Activated naive CD8-positive, alpha-beta T cell treated with anti-CD3 and anti-CD28 coated beads for 36 hours (primary cell): ENCODE data around the gene PLEKHA3. TPM values are rescaled to one million over a fixed set of nuclear protein-coding genes. Genes with fewer than 3 reads are reported as not detected.
"Not testable (repeated sequence)": the region's sequence is repeated elsewhere in the genome, so short reads cannot be mapped to it uniquely, and the experiment has no call there.

ENCODE experiments used
- DNase-seq: peaks from one replicate; pipeline ENCODE4 v3.0.0; 2021
- H3K27ac Mint-ChIP-seq: one replicate; pipeline ENCODE4 v1.8.0; 2022; ENCODE audit warnings: mild to moderate bottlenecking, moderate library complexity, mixed read lengths
- H3K27me3 Mint-ChIP-seq: one replicate; pipeline ENCODE4 v1.8.0; 2022; ENCODE audit warnings: mild to moderate bottlenecking, mixed read lengths
- H3K36me3 Mint-ChIP-seq: one replicate; pipeline ENCODE4 v1.8.0; 2021; ENCODE audit warnings: mild to moderate bottlenecking, mixed read lengths
- H3K4me1 Mint-ChIP-seq: one replicate; pipeline ENCODE4 v1.8.0; 2021; ENCODE audit warnings: mixed read lengths
- H3K4me3 Mint-ChIP-seq: one replicate; pipeline ENCODE4 v1.8.0; 2022; ENCODE audit warnings: mild to moderate bottlenecking, moderate library complexity, mixed read lengths
- H3K9me3 Mint-ChIP-seq: one replicate; pipeline ENCODE4 v1.8.0; 2022; ENCODE audit warnings: mixed read lengths
- total RNA-seq, 2 experiments: library from RNA; stranded (reverse); gene quantifications; one replicate each; pipeline ENCODE4 v1.2.3, GENCODE V29; 2021

Gene PLEKHA3
- 10 to 100 TPM; 24.9 to 28.1 TPM for total RNA-seq

DNA sequence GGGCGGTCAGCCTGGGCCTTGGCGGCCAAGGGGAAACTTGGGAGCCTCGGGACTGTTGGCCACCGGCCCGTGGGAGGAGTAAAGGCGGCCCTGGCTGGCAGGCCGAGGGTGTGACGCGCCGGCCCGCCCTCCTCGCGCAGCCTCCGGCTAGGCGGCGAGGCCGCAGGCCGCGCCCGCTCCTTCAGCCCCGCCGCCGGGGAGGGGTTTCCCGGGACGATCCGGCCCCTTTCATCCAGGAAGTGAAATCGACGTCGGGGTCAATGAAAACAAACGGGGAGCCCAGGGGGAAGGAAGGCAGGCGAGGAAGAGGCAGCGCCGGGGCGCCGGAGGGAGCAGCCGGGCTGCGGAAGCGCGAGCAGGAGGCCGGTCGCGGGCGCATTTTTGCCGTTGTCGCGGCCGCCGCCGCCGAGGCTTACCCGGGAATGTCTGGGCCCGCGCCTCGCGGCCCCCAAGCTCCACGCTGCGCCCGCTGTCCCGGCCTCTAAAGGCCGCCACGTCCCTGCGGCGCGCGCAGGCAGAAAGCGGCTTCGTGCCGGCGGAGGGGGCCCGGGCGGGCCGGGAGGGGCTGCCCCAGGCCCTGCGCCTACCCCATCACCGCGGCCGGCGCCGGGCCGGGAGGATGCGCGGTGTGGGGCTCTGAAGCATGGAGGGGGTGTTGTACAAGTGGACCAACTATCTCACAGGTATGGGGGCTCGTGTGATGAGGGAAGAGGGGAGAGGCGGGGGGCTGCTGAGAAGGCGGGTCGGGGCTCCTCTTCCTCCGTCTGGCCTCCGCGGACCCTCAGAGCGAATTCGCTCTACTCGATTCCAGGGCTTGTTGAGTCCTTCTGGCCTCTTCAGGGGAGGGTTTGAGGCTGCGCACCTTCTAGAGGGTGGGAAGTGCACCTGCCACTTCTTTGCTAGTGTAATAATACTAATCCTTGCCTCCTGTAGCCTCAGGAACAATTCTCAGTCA lies at the start of gene PLEKHA3:
Gene PLEKHA3 (plus strand): TSS at position 231 of the 955 bp plus-strand sequence. CDS start 413 bp downstream, at position 644.
- Mint-ChIP-seq H3K36me3 (peaks cover 7% of the 10 kb centered on the region), H3K4me3 (peak within 1 kb of the TSS; percentile 96), H3K9me3 (no peaks in the 10 kb centered on the region), H3K27me3 (no peaks in the 10 kb centered on the region), H3K27ac (peak within 1 kb of the TSS; percentile 97), H3K4me1 (peaks cover 43% of the 10 kb centered on the region)
- DNase-seq, result peak; percentile 82

DNA sequence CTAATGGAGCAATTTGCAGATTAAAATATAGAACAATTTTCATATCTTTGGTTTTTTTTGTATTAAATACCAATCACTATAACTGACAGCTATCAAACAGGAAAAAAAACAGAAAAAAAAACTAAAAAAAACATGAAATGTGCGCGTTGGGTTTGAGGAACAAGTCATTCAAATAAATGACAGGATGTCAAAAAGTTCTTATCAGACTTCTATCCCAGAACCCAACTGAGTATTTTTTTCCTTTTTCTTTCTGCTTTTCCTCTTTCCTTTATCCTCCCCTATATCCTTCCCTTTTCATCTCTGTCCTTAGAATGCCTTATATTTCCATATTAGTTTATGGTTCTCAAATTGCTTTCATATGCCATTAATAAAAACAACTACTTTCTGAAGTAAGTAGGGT lies 43.6 kb upstream of the PLEKHA3 start:
- H3K4me1 Mint-ChIP-seq, result no peaks in the 10 kb centered on the region

DNA sequence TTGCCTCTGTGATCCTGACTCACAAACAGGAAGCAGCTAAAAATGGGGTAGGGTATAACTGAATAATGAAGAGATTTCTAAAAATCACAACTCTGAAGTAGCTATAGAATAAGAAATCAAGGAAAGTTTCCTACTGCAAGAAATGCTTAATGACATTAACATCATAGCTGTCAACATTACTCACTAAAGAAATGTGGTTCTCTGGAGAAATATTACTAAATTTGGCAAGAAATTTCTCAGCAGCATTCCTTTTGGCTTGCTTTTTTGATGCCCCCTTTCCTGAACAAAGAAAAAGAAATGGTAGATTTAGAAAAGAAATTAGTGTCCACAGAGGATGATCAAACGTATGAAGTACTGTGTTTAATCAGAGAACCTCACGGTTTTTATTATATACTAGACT lies 38.8 kb upstream of the PLEKHA3 start:
- DNase-seq, result no peak
- H3K36me3 Mint-ChIP-seq, result peaks cover 22% of the 10 kb centered on the region

More for the DNA sequence above, 43.6 kb upstream of the PLEKHA3 start:
- Mint-ChIP-seq H3K27me3 (no peaks in the 10 kb centered on the region), H3K27ac (no peak overlapping the region), H3K36me3 (peaks cover 22% of the 10 kb centered on the region), H3K4me3 (no peak overlapping the region), H3K9me3 (no peaks in the 10 kb centered on the region)
- DNase-seq, result no peak

DNA sequence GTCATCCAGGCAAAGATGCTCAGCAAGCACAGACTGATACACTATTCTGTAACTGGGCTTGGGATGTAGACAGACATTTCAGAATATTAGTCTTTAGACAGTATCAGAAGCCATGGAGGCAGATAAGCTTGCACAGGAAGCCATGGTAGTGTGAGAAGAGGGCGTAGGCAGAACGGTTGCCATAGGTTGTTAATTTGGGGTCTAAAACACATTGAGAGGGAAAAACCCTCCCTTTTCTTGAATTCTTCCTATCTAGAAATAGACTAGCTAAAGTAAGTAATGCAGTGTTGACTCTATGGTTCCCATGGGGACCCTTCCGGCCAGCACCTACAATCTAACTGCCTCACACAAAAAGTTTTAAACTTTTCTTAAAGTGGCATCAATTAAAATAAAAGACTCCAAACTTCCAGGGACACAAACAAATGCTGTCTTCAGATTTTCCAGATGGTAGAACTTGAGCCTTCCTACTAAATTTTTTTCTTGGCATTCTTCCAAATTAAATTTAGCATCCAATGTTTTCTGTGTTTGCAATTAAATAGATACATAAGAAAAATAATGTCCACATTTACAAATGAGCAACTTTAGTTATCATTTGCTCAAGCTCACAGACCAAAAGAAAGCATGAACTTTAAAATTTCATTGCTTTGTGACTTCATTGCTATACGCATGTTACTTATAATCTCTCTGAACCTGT lies 31.1 kb upstream of the PLEKHA3 start:
- H3K4me3 Mint-ChIP-seq, result peak overlapping the region; percentile 87
- no peaks in the 10 kb centered on the region for H3K9me3 Mint-ChIP-seq
- peaks cover 24% of the 10 kb centered on the region for H3K36me3 Mint-ChIP-seq
- H3K27me3 Mint-ChIP-seq, result no peaks in the 10 kb centered on the region
- peaks cover 27% of the 10 kb centered on the region for H3K4me1 Mint-ChIP-seq
- DNase-seq, result no peak
- peak overlapping the region; percentile 94 for H3K27ac Mint-ChIP-seq

More for the DNA sequence above, 38.8 kb upstream of the PLEKHA3 start:
- no peak overlapping the region for H3K4me3 Mint-ChIP-seq
- H3K4me1 Mint-ChIP-seq, result no peaks in the 10 kb centered on the region
- no peaks in the 10 kb centered on the region for H3K9me3 Mint-ChIP-seq
- H3K27ac Mint-ChIP-seq, result no peak overlapping the region
- H3K27me3 Mint-ChIP-seq, result no peaks in the 10 kb centered on the region

DNA sequence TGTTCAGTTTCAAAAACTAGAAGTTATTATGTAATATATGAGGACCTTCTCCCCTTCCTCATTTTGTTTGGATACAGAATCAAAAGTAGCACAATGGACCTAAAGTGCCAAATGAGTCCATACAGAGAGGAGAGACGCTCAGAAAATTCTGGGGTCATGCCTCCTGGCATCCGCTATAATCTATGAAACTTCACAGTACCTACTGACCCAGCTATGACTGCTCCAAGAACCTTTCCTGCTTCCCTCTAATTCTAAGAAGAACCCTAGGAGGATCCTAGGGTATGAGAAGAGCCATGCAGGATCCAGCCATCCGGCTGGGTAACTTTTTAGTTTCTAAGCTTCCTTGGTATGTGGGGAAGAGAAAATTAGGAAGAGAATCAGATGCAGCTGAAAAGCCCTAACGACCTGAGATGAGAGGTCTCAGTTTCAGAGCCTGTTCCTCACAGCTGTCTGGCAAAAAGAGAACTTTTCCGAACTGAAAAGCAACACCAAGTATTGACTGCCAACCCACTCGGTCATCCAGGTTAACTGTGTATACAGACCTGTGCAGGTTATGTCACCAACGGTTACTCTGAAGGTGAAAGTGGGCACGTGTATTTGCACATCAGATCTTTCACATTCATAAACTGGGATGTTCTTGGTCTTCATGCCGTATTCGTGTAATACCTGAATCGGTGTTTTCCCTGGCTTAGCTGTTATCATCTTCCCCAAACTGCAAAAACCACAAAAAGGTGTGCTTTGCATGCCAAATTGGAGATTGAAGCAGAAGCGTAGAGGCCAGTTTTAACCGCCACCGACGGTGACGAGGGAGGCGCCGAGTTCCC lies 30.3 kb upstream of the PLEKHA3 start:
- Mint-ChIP-seq H3K9me3 (no peaks in the 10 kb centered on the region), H3K27me3 (no peaks in the 10 kb centered on the region), H3K4me3 (peak overlapping the region; percentile 87), H3K4me1 (peaks cover 27% of the 10 kb centered on the region), H3K27ac (peak overlapping the region; percentile 94), H3K36me3 (peaks cover 21% of the 10 kb centered on the region)
- DNase-seq, result no peak

DNA sequence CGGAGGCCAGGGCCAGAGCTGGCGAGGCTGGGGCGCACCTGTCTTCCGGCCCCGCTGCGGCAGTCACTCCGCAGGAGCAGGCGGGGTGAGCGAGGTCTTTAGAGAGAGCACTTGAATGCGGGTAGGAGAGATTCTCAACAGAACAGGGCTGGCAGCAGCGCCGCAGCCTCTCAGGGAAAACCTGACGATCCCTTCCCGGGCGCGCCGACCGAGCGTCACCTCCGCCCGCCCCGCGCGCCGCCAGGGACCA lies 29.8 kb upstream of the PLEKHA3 start:
- Mint-ChIP-seq H3K36me3 (peaks cover 21% of the 10 kb centered on the region), H3K27ac (peak overlapping the region; percentile 94), H3K4me3 (peak overlapping the region; percentile 87), H3K9me3 (no peaks in the 10 kb centered on the region), H3K4me1 (peaks cover 27% of the 10 kb centered on the region), H3K27me3 (no peaks in the 10 kb centered on the region)
- DNase-seq, result no peak

DNA sequence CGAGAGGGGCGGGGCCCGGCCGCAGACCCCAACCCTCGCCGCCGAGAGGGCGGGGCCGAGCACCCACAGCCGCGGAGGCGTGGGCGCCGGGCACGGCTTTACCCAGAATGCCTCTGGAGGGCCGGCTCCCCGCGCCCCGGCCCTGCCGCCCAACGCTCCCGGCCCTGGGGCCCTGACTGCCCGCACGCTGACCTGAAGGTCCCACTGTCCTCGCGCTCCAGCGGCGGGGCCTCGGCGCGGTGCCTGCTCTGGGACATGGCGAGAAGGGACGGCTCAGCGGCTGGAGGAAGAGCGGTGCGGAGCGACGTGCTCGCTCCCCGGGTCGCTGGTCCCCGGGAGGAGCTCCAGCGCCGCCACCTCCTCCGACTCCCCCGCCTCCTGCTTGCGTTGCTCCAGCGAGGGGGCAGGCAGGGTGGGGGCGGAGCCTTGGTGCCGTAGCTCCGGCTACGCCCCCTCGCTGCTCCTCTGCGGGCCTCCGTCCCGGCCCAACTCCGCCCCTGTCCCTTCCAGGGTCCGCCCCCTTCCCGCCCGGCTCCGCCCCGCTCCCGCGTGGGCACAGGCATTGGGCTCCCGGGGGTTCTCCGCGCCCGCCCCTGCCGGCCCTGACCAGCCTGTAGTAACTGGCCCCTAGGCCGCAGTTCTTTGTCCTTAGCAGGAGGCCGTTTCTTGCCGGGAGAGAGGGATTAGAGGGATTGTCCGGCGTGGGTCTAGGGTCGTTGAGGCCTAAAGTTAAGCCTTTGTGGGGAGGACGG lies 29.3 kb upstream of the PLEKHA3 start, which contains the start of the genes PJVK and PRKRA:
Gene PJVK (plus strand): TSS at position 605 of the 752 bp plus-strand sequence. CDS start 2,032 bp downstream, outside the sequence.
Gene PRKRA (minus strand): TSS at position 402 of the 752 bp plus-strand sequence. CDS start 145 bp downstream, at position 257.
- H3K36me3 Mint-ChIP-seq, result peaks cover 21% of the 10 kb centered on the region
- no peaks in the 10 kb centered on the region for H3K27me3 Mint-ChIP-seq
- H3K4me3 Mint-ChIP-seq, result peak within 1 kb of the TSS; percentile 91
- DNase-seq, result peak; percentile 98
- peaks cover 27% of the 10 kb centered on the region for H3K4me1 Mint-ChIP-seq
- no peaks in the 10 kb centered on the region for H3K9me3 Mint-ChIP-seq
- H3K27ac Mint-ChIP-seq, result peak within 1 kb of the TSS; percentile 97

DNA sequence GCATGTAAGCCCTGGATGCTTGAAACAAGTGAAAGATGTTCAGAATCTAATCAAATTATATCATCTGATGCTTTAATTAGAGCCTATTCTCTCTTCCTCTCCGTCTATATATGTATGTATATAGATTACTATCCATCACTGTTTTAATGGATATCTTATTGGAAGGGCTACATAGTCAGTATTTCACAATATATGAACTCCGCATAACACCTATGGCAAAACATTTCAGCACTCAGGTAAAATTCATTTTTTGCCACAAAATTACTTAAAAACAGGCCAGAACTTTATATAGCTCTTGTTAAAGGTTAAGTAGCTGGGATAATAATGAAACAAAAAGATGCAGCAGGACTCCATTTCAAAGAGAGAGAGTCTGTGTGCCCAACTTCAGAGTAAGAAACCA lies 27.9 kb upstream of the PLEKHA3 start:
- no peaks in the 10 kb centered on the region for H3K27me3 Mint-ChIP-seq
- H3K4me3 Mint-ChIP-seq, result peak overlapping the region; percentile 91
- no peak for DNase-seq
- peak overlapping the region; percentile 97 for H3K27ac Mint-ChIP-seq
- H3K9me3 Mint-ChIP-seq, result no peaks in the 10 kb centered on the region
- H3K4me1 Mint-ChIP-seq, result peaks cover 27% of the 10 kb centered on the region
- H3K36me3 Mint-ChIP-seq, result peaks cover 15% of the 10 kb centered on the region

DNA sequence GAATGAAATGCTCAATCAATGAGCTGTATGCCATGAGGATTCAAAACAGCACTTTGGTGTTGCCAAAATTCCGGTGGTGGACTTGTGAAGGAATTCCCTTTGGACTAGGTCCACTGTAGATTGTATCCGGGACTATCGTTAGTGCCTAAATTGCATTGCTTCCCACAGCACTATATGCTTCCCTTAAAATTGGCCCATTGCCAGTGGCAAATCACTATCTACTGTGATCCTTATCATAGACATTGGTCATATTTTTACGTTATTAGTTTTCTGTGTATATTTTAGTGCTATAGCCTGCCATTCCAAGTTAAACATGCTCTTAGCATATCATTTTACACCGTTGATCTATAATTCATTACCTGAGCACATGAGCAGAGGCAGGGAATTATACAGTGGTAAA lies 27.4 kb upstream of the PLEKHA3 start:
- H3K27ac Mint-ChIP-seq, result no peak overlapping the region
- no peaks in the 10 kb centered on the region for H3K9me3 Mint-ChIP-seq
- H3K27me3 Mint-ChIP-seq, result no peaks in the 10 kb centered on the region
- H3K4me1 Mint-ChIP-seq, result peaks cover 26% of the 10 kb centered on the region
- H3K36me3 Mint-ChIP-seq, result peaks cover 14% of the 10 kb centered on the region
- H3K4me3 Mint-ChIP-seq, result no peak overlapping the region
- no peak for DNase-seq

DNA sequence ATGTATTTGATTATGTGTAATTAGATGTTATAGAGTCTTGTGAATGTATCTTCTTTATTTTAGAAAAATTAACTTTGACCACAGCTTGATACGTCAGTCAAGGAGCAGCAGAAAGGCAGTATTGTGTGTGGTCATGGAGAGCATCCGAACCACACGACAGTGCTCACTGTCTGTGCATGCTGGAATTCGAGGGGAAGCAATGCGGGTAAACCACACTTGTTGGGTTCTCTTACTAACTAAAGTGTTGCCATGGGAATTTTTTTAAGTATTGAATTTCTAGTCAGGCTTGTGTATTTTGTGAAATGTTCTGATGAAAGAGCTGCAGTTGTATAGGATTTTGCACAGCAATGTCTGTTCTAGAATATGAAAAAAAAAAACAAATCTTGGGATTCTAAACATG lies 24.3 kb upstream of the PLEKHA3 start:
- Mint-ChIP-seq H3K27me3 (no peaks in the 10 kb centered on the region), H3K4me1 (peaks cover 7% of the 10 kb centered on the region), H3K36me3 (no peaks in the 10 kb centered on the region), H3K4me3 (no peak overlapping the region), H3K27ac (no peak overlapping the region), H3K9me3 (no peaks in the 10 kb centered on the region)
- DNase-seq, result no peak

DNA sequence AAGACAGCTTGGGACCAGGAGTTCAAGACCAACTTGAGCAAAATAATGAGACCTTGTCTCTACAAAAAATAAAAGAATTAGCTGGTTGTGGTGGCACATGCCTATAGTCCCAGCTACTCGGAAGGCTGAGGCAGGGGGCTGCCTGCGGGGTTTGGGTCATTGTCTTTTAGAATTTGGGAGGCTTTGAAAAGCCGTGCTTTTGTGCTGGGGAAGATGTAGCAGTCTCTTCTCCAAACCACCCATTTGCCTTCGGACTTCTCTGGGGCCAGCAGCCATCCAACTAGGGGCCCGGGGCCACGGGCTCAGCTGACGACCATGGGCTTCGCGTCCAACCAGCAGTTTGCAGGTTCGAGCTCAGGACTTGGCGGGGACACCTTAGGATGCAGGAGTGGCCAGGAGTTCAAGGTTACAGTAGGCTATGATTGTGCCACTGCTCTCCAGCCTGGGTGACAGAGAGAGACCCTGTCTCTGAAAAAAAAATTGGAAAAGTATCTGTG lies 22.8 kb upstream of the PLEKHA3 start:
- Mint-ChIP-seq H3K4me1 (peaks cover under 1% of the 10 kb centered on the region), H3K4me3 (no peak overlapping the region), H3K27ac (no peak overlapping the region), H3K27me3 (no peaks in the 10 kb centered on the region), H3K9me3 (no peaks in the 10 kb centered on the region), H3K36me3 (no peaks in the 10 kb centered on the region)
- no peak for DNase-seq

DNA sequence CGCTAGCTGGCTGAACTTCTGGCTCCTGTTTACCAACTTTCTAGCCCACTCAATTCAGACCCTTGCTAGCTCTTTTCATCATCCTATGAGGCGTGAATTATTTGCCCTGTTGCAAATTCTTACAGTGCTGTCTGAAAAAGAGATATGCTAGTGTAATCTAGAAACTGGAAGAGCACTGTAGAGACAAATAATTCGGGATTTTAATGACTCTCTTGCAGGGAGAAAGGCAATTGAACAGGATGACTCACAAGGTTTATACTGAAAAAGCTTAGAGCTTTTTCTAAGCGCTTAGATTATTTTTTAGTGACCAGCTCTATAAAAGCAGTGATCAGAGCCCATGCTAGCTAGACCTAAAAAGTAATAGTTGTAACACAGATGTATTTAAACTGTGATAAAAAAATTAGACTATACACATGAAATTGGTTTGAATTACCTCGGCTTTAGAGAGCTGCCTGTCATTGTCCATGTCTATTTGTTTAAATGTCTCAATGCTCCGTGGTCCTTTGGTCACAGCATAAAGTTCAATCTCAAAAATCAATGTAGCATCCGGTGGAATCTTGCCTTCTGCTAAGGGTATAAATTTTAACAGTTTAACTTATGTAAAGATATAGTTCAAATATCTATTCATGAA lies 10.9 kb upstream of the PLEKHA3 start:
- no peak overlapping the region for H3K4me3 Mint-ChIP-seq
- H3K9me3 Mint-ChIP-seq, result no peaks in the 10 kb centered on the region
- H3K27me3 Mint-ChIP-seq, result no peaks in the 10 kb centered on the region
- H3K27ac Mint-ChIP-seq, result no peak overlapping the region
- H3K4me1 Mint-ChIP-seq, result no peaks in the 10 kb centered on the region
- no peak for DNase-seq
- H3K36me3 Mint-ChIP-seq, result peaks cover 9% of the 10 kb centered on the region

DNA sequence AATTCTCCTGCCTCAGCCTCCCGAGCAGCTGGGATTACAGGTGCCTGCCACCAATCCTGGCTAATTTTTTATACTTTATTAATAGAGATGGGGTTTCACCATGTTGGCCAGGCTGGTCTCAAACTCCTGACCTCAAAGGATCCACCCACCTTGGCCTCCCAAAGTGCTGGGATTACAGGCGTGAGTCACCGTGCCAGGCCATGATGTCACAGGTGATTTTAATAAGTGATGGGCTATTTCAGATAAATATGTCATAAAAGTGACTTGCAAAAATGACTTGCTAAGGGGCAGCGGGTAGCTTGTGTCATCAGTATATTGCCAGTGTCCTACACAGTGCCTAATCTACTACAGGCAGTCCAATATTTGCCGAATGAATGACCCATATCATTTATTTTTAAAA lies 8.9 kb upstream of the PLEKHA3 start:
- H3K9me3 Mint-ChIP-seq, H3K4me3 Mint-ChIP-seq, H3K27ac Mint-ChIP-seq, H3K4me1 Mint-ChIP-seq, DNase-seq, H3K36me3 Mint-ChIP-seq, H3K27me3 Mint-ChIP-seq: not testable (repeated sequence)

DNA sequence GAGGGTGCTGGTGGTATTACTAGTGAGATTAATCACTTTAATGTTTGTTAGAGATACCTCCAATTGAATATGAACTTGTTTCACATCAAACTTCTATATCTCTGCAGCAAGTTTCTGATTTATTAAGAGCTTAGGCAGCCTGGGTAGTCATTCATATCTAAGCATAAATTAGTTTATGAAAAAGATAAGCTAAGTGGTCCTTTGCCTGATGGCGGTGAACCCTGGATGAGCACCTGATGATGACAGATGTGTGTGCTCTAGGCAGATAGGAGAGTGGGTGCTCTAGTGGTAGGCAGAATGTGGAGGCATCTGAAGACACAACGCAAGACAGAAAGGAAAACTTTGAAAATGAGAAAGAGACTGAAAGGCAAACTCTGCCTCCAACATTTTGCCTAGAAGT lies 6.9 kb upstream of the PLEKHA3 start:
- Mint-ChIP-seq H3K9me3 (no peaks in the 10 kb centered on the region), H3K27ac (no peak overlapping the region), H3K4me1 (peaks cover 10% of the 10 kb centered on the region), H3K27me3 (no peaks in the 10 kb centered on the region), H3K4me3 (no peak overlapping the region), H3K36me3 (peaks cover 2% of the 10 kb centered on the region)
- DNase-seq, result no peak
